ENCODE results near the gene ADAM22.

DNA sequence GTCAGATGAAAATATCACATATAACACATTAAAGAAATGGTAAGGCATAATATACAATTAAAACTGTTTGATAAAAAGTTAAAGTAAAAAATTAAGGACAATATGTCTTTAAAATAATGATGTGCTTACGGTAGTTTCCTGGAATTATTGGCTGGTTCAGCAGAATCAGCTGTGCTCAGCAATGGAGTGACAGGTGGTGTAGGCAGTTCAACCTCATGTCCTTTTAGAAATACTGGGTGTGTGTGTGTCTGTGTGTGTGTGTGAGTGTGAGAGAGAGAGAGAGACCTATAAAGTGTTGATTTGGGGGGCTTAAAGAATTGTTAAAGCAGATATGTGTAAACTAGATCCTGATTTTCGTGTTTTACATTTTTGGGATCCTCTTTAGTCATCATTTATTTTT, 141.2 kb downstream of the ADAM22 start:
- TF ChIP-seq NKRF (conservative IDR thresholded peaks at IDR 0.05): no peak
- TF ChIP-seq, protein P1, sequence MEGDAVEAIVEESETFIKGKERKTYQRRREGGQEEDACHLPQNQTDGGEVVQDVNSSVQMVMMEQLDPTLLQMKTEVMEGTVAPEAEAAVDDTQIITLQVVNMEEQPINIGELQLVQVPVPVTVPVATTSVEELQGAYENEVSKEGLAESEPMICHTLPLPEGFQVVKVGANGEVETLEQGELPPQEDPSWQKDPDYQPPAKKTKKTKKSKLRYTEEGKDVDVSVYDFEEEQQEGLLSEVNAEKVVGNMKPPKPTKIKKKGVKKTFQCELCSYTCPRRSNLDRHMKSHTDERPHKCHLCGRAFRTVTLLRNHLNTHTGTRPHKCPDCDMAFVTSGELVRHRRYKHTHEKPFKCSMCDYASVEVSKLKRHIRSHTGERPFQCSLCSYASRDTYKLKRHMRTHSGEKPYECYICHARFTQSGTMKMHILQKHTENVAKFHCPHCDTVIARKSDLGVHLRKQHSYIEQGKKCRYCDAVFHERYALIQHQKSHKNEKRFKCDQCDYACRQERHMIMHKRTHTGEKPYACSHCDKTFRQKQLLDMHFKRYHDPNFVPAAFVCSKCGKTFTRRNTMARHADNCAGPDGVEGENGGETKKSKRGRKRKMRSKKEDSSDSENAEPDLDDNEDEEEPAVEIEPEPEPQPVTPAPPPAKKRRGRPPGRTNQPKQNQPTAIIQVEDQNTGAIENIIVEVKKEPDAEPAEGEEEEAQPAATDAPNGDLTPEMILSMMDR (IDR thresholded peaks at IDR 0.05 in 2 of 3, conservative IDR thresholded peaks at IDR 0.05 in 1 of 3; ENCODE audit: control insufficient read depth in 2 of 3, extremely low read depth in 1 of 3, insufficient read depth in 1 of 3, low read depth in 3 of 3, low read length in 3 of 3): no peak
- no peak for TF ChIP-seq POLR2AphosphoS5 (IDR thresholded peaks at IDR 0.05; ENCODE audit: low read length)
- TF ChIP-seq YY1 (IDR thresholded peaks at IDR 0.05; ENCODE audit: low read depth, low read length): no peak
- TF ChIP-seq GABPA (IDR thresholded peaks at IDR 0.05; ENCODE audit: low read depth): no peak
- TF ChIP-seq EP300 (IDR thresholded peaks at IDR 0.05; ENCODE audit: borderline replicate concordance in 1 of 2, control insufficient read depth in 1 of 2, low read depth in 2 of 2, low read length in 2 of 2): no peak

All from GM12878 (cell line).